Measurements from ENCODE around the gene ALDH5A1. TPM values are rescaled to one million over a fixed set of nuclear protein-coding genes. Genes with fewer than 3 reads are reported as not detected.

ALDH5A1 gene
- total and polyA plus RNA-seq, 2 of the 13 experiments (the other 11 are each of a cell fraction or from before 2014, with no cell fraction given) = 12.8 to 32.5 TPM

GRCh38 chr6:24486065-24486464 is 8.7 kb upstream of the ALDH5A1 start:
- Histone ChIP-seq H3K79me2 (ENCODE audit: insufficient read depth, low read length) (no peaks in the 10 kb centered on the region), H3K36me3 (replicated peaks in 1 of 2; ENCODE audit: control insufficient read depth in 1 of 2, insufficient read depth in 2 of 2, low read length in 2 of 2) (no peaks in the 10 kb centered on the region), H3K9me3 (ENCODE audit: low read length) (no peaks in the 10 kb centered on the region), H3K9ac (ENCODE audit: insufficient read depth, low read depth, low read length) (no peak overlapping the region), H2AFZ (ENCODE audit: low read length) (no peak overlapping the region), H3K4me1 (ENCODE audit: insufficient read depth, low read length) (peaks cover 13% of the 10 kb centered on the region), H3K27ac (ENCODE audit: extremely low read length, insufficient read depth, low read length) (no peak overlapping the region), H3K4me3 (replicated peaks in 1 of 3; ENCODE audit: insufficient read depth in 1 of 3, low read depth in 2 of 3, low read length in 3 of 3) (no peak overlapping the region), H4K20me1 (ENCODE audit: insufficient read depth, low read length) (no peaks in the 10 kb centered on the region), H3K27me3 (ENCODE audit: control insufficient read depth in 1 of 2, insufficient read depth in 2 of 2, low read length in 2 of 2) (no peaks in the 10 kb centered on the region), H3K4me2 (ENCODE audit: low read depth, low read length) (no peak overlapping the region)
- no peak for TF ChIP-seq GATAD2A (CRISPR knock-in tag; IDR thresholded peaks at IDR 0.05)
- no peak for TF ChIP-seq NFYB (CRISPR knock-in tag; IDR thresholded peaks at IDR 0.05)
- no peak for TF ChIP-seq SIN3A (IDR thresholded peaks at IDR 0.05; ENCODE audit: borderline replicate concordance, low read depth, low read length)
- no peak for TF ChIP-seq CCAR2 (optimal IDR thresholded peaks at IDR 0.05; ENCODE audit: low read depth, low read length)
- TF ChIP-seq PCBP1 (IDR thresholded peaks at IDR 0.05; ENCODE audit: borderline replicate concordance, low read depth, low read length) = no peak
- no peak for TF ChIP-seq TBP (CRISPR knock-in tag; IDR thresholded peaks at IDR 0.05)
- no peak for TF ChIP-seq ELK4 (CRISPR knock-in tag; IDR thresholded peaks at IDR 0.05; ENCODE audit: borderline replicate concordance)
- no peak for TF ChIP-seq ZNF570 (CRISPR knock-in tag; IDR thresholded peaks at IDR 0.05; ENCODE audit: borderline replicate concordance)
- no peak for TF ChIP-seq ZBTB3 (CRISPR knock-in tag; IDR thresholded peaks at IDR 0.05; ENCODE audit: borderline replicate concordance, low read depth)
- no peak for ATAC-seq
- intact Hi-C loops (cut with micrococcal nuclease; ENCODE audit: unreplicated experiment) = no loop called here
- POLR2A ChIA-PET = interaction anchor here (0.8 kb wide), 1 partner anchor 8 kb away, joined by 4 read pairs; the partner anchor contains the start of gene ALDH5A1
- CTCF ChIA-PET (ENCODE audit: low intra/inter-chr PET ratio, low total read pairs) = no interaction called here
- in situ Hi-C loops (cut with HindIII; ENCODE audit: extremely low pct_ligation_motif_present, low pct_unique_long_range_greater_than_20kb) = no loop called here
- 94% methylated on average over 4 of the region's 4 CpGs for WGBS (ENCODE audit: low lambda C conversion rate)
- FAIRE-seq = no peak
- no TSS peak for BruUV-seq (replicated peaks)
- DNase-seq (ENCODE audit: low spot score) = no peak

GRCh38 chr6:24489470-24489869 is 5.3 kb upstream of the ALDH5A1 start, which contains the start of gene GPLD1:
Gene GPLD1 (minus strand): TSS chr6:24489578. CDS start chr6:24489511, 67 bp downstream.
- TF ChIP-seq ZNF605 (CRISPR knock-in tag; IDR thresholded peaks at IDR 0.05) (0 out of 2 replicates have a peak, but pooled peaks have one; percentile 34), ZNF367 (CRISPR knock-in tag; IDR thresholded peaks at IDR 0.05; ENCODE audit: borderline replicate concordance) (no peak), DMTF1 (CRISPR knock-in tag; IDR thresholded peaks at IDR 0.05) (no peak)
- H3K36me3 ChIP-seq (replicated peaks in 1 of 2; ENCODE audit: control insufficient read depth in 1 of 2, insufficient read depth in 2 of 2, low read length in 2 of 2) = no peaks in the 10 kb centered on the region
- no peaks in the 10 kb centered on the region for H3K27me3 ChIP-seq (ENCODE audit: control insufficient read depth in 1 of 2, insufficient read depth in 2 of 2, low read length in 2 of 2)
- ChIA-PET CTCF (ENCODE audit: low intra/inter-chr PET ratio, low total read pairs) (no interaction called here), POLR2A (no interaction called here)
- H4K20me1 ChIP-seq (ENCODE audit: insufficient read depth, low read length) = no peaks in the 10 kb centered on the region
- in situ Hi-C loops (cut with HindIII; ENCODE audit: extremely low pct_ligation_motif_present, low pct_unique_long_range_greater_than_20kb) = no loop called here
- no peak within 1 kb of the TSS for H3K9ac ChIP-seq (ENCODE audit: insufficient read depth, low read depth, low read length)
- 67% methylated on average over 6 of the region's 6 CpGs for WGBS (ENCODE audit: low lambda C conversion rate)
- H2AFZ ChIP-seq (ENCODE audit: low read length) = no peak within 1 kb of the TSS
- H3K27ac ChIP-seq (ENCODE audit: extremely low read length, insufficient read depth, low read length) = no peak within 1 kb of the TSS
- no peak for FAIRE-seq
- no TSS peak for BruUV-seq (replicated peaks)
- peaks cover 33% of the 10 kb centered on the region for H3K4me1 ChIP-seq (ENCODE audit: insufficient read depth, low read length)
- ATAC-seq = no peak
- no peak within 1 kb of the TSS for H3K4me2 ChIP-seq (ENCODE audit: low read depth, low read length)
- intact Hi-C loops (cut with micrococcal nuclease; ENCODE audit: unreplicated experiment) = no loop called here
- no peak within 1 kb of the TSS for H3K4me3 ChIP-seq (replicated peaks in 1 of 3; ENCODE audit: insufficient read depth in 1 of 3, low read depth in 2 of 3, low read length in 3 of 3)
- no peak for DNase-seq (ENCODE audit: low spot score)
- H3K9me3 ChIP-seq (ENCODE audit: low read length) = no peaks in the 10 kb centered on the region
- no peaks in the 10 kb centered on the region for H3K79me2 ChIP-seq (ENCODE audit: insufficient read depth, low read length)

All from HepG2 (cell line).